Activated T-helper 1 cell treated with anti-CD3 and anti-CD28 coated beads, Interleukin-2, amount 50 U/mL, for 16 hours (primary cell): Measurements from ENCODE around the gene UBR2.
"Not testable (repeated sequence)": the region's sequence is repeated elsewhere in the genome, so short reads cannot be mapped to it uniquely, and the experiment has no call there.

Experiments used
- DNase-seq, 2 donors: peaks; one replicate each; pipeline ENCODE4 v3.0.0-alpha.2; 2020; ENCODE audit warnings: low read depth in 1 of 2, low spot score in 1 of 2

UBR2 gene

DNA sequence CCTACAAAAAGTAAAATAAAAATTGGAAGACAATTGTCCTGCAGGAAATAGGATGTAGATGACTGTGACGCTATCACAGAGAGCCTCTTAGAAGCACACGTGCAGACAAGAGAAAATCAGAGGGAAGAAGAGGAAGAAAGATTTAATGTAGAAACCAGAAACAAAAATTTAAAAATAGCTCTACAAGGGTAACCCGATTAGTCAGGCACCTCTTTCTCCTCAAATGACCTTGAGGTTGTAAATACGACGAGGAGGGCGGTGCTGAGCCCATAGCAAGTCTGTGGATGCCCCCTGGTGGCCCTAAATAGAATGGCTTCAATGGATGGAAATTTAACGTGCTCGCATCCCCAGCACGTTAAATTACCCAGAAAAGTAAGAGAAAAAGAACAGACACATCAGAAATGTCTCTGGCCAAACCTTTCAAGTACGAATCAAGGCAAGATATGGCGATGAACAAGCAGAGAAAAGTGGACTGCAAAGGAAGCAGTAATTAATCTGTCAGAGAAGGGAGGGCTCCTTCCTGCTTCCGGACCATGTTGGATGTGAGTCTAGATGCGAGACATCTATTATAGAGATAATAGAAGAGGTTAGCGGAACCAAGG is 162.8 kb downstream of the UBR2 start:
- peak; percentile 31 to 49 for DNase-seq

DNA sequence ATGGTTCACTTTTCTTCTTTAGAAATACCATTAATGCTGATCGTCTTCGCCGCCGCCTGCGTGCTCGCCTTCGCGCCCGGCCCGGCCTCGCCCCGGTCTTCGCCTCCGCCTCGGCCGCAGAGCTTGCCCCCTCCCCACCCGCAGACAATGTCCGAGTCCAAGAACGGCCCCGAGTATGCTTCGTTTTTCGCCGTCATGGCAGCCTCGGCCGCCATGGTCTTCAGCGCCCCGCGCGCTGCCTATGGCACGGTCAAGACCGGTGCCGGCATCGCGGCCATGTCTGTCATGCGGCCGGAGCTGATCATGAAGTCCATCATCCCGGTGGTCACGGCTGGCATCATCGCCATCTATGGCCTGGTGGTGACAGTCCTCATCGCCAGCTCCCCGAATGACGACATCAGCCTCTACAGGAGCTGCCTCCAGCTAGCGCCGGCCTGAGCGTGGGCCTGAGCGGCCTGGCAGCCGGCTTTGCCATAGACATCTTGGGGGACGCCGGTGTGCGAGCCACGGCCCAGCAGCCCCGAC is 163.3 kb downstream of the UBR2 start:
- DNase-seq, result no peak

DNA sequence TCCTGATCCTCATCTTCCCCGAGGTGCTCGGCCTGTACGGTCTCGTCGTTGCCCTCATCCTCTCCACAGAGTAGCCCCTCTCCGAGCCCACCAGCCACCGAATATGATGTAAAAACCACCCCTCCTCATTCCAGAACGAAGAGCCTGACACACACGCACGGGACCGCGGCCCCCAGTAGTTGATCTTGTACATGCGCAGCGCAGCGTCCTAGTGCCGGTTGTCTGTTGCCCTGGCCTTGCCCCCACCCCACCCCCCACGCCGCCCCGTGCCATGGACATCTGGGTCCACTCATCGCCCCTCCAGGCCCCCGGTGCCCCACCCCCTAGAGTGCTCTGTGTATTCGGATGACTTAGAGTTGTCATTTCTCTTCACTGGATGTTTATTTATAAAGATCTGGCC is 163.8 kb downstream of the UBR2 start:
- DNase-seq, result no peak

DNA sequence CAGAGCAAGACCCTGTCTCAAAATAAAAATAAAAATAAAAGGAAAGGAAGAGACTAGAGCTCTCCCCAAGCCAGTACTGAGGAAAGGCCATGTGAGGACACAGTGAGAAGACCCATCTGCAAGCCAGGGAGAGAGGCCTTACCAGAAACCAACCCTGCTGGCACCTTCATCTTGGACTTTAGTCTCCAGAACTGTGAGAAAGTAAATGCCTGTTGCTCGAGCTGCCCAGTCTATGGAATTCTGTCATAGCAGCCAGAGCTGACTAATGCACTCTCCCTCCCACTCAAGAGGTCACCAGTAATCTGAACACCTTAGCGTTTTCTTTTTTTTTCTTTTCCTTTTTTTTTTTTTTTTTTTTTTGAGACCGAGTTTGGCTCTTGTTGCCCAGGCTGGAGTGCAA is 165.9 kb downstream of the UBR2 start:
- no peak for DNase-seq

DNA sequence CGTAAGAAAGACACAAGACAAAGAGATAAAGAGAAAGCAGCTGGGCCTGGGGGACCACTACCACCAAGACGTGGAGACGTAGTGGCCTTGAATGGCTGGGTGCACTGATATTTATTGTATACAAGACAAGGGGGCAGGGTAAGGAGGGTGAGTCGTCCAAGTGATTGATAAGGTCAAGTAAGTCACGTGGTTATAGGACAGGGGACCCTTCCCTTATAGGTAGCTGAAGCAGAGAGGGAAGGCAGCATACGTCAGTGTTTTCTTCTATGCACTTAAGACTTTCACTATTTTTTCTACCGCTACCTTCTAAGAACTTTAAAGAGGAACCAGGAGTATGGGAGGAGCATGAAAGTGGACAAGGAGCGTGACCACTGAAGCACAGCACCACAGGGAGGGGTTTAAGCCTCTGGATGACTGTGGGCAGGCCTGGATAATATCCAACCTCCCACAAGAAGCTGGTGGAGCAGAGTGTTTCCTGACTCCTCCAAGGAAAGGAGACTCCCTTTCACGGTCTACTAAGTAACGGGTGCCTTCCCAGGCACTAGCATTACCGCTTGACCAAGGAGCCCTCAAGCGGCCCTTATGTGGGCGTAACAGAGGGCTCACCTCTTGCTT is 170.1 kb downstream of the UBR2 start:
- DNase-seq, result not testable (repeated sequence)

DNA sequence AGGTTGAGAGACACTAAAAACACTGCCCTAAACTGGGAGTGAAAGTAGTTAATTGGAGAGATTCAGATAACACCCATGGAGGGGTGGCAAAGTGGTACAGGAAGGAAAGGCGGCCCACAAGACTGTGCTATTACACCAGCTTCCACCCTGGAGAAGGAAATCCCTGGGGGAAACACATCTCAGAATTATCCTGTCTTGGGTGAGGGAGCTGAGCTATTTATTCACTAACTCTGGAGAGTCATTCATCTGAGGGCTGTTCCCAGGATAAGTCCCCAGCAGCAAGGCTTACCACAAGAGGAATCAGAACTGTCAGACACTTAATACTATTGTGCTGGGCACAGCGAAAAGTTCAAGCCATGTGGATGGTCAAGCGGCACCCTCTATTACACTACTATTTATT is 172.1 kb downstream of the UBR2 start:
- DNase-seq, result no peak

DNA sequence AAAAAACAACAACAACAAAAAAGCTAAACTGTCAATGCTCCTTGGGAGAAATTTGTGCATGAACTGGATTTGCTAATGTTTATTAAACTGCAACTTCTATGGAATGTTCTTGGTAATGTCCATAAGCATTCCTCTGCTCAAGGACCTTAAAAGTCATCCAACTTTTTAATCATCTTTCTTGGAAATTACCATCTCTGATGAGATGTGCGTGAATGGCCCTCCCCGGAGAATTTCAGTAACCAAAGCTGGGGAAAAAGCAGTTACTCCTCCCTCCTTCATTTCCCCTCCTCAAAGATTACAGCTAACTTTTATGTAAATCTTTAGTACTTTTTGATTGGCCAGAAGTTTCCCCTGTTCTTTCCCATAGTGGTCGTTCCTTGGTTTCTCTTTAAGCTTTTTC is 176.9 kb downstream of the UBR2 start:
- no peak for DNase-seq

DNA sequence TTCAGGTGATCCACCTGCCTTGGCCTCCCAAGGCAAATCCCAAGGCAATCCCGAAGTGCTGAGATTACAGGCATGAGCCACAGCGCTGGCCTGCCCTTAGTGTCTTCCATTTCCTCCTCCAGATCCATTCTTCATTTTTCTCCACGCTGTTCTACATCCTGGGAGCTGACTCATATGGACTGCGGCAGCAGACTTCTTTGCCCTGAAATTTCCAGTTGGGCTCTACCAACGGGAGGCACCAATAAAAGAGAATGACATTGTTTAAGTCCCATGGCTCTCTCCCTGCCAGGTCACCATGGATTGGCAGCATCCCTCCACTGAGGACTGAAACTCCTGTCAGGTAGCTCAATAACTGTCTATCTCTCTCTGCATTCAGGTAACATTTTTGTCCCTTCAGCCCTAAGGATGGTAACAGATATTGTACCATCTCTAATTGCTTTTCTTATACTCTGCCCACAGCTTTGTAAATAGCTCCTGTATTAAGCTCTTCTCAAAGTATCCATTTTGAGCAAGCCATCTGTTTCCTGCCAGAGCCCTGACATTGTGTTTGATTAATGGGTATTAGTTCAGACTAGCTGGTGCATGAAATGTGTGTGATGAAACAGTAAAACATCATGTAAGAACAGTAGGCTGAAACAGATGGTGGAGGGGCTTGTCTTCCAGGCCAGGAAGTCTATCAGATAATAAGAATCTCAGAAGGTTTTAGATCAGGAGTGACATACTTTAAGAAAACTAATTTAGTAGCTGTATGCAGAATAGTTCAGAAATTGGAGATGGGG is 178.5 kb downstream of the UBR2 start:
- no peak for DNase-seq
